ENCODE measurements around the gene CARHSP1.
"Not testable (repeated sequence)": the region's sequence is repeated elsewhere in the genome, so short reads cannot be mapped to it uniquely, and the experiment has no call there.

Gene CARHSP1

GRCh38 chr16:8868416-8869211 lies at the start of gene CARHSP1:
TSS of gene CARHSP1 (minus strand) at chr16:8869006. CDS start at chr16:8859328, 9,678 bp downstream.
- peak; percentile 63 for DNase-seq

GRCh38 chr16:8917336-8917735 lies 48.5 kb upstream of the CARHSP1 start:
- DNase-seq = not testable (repeated sequence)

- DNase-seq = no peak
Observed at GRCh38 chr16:8916541-8917225, 47.9 kb upstream of the CARHSP1 start.

- DNase-seq = no peak
Observed at GRCh38 chr16:8915722-8916301, 47.0 kb upstream of the CARHSP1 start.

- no peak for DNase-seq
Observed at GRCh38 chr16:8914098-8914497, 45.3 kb upstream of the CARHSP1 start.

- DNase-seq = no peak
Observed at GRCh38 chr16:8912793-8913192, 44.0 kb upstream of the CARHSP1 start.

GRCh38 chr16:8910811-8911210 lies 42.0 kb upstream of the CARHSP1 start:
- DNase-seq = no peak

GRCh38 chr16:8908810-8909468 lies 40.1 kb upstream of the CARHSP1 start:
- DNase-seq = no peak

GRCh38 chr16:8907096-8907495 lies 38.3 kb upstream of the CARHSP1 start:
- DNase-seq = no peak

- no peak for DNase-seq
Observed at GRCh38 chr16:8905795-8906591, 37.2 kb upstream of the CARHSP1 start.

- no peak for DNase-seq
Observed at GRCh38 chr16:8905168-8905762, 36.5 kb upstream of the CARHSP1 start.

- DNase-seq = no peak
Observed at GRCh38 chr16:8904018-8904430, 35.2 kb upstream of the CARHSP1 start.

GRCh38 chr16:8903004-8903403 lies 34.2 kb upstream of the CARHSP1 start:
- DNase-seq = no peak

GRCh38 chr16:8901320-8901861 lies 32.6 kb upstream of the CARHSP1 start:
- DNase-seq = no peak

- no peak for DNase-seq
Observed at GRCh38 chr16:8900343-8900742, 31.5 kb upstream of the CARHSP1 start.

- DNase-seq = no peak
Observed at GRCh38 chr16:8899709-8900317, 31.0 kb upstream of the CARHSP1 start.

- no peak for DNase-seq
Observed at GRCh38 chr16:8898660-8899318, 30.0 kb upstream of the CARHSP1 start.

GRCh38 chr16:8894736-8895334 lies 26.0 kb upstream of the CARHSP1 start:
- no peak for DNase-seq

GRCh38 chr16:8893976-8894690 lies 25.3 kb upstream of the CARHSP1 start:
- no peak for DNase-seq

GRCh38 chr16:8893426-8893825 lies 24.6 kb upstream of the CARHSP1 start:
- DNase-seq = no peak
